ENCODE measurements around the gene SLC23A2.

DNA sequence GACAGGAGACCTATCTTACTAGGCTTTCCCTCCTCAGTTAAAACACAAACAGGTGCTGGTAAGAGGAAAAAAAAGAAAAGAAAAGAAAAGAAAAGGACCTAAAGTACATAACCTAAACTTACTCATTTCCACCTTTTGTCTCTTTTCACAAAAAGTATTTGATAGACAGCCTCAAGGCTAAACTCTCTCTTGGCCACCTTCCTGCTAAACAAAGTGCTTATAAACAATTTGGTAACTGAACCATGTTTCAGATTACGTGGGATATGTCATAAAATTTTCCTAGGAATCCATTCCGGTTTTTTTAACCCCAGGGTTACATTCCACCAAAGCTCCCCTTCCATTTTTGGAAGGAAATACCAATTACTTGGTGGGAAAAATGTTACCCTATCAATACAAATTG is 170.6 kb downstream of the SLC23A2 start:
- TF ChIP-seq, protein P1, sequence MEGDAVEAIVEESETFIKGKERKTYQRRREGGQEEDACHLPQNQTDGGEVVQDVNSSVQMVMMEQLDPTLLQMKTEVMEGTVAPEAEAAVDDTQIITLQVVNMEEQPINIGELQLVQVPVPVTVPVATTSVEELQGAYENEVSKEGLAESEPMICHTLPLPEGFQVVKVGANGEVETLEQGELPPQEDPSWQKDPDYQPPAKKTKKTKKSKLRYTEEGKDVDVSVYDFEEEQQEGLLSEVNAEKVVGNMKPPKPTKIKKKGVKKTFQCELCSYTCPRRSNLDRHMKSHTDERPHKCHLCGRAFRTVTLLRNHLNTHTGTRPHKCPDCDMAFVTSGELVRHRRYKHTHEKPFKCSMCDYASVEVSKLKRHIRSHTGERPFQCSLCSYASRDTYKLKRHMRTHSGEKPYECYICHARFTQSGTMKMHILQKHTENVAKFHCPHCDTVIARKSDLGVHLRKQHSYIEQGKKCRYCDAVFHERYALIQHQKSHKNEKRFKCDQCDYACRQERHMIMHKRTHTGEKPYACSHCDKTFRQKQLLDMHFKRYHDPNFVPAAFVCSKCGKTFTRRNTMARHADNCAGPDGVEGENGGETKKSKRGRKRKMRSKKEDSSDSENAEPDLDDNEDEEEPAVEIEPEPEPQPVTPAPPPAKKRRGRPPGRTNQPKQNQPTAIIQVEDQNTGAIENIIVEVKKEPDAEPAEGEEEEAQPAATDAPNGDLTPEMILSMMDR (IDR thresholded peaks at IDR 0.05; ENCODE audit: low read depth, low read length, poor library complexity, severe bottlenecking) = no peak
- no peak for TF ChIP-seq EZH2phosphoT487 (IDR thresholded peaks at IDR 0.05; ENCODE audit: borderline replicate concordance, low read length)
